ENCODE data around the gene TARBP1. TPM values are rescaled to one million over a fixed set of nuclear protein-coding genes. Genes with fewer than 3 reads are reported as not detected.
A peak's percentile ranks its signal among the peaks of the same experiment; 100 is the strongest.

Gene TARBP1
- total and polyA plus RNA-seq, 2 of the 13 experiments (the other 11 are each of a cell fraction or from before 2014, with no cell fraction given), result 37.7 to 67.0 TPM

DNA sequence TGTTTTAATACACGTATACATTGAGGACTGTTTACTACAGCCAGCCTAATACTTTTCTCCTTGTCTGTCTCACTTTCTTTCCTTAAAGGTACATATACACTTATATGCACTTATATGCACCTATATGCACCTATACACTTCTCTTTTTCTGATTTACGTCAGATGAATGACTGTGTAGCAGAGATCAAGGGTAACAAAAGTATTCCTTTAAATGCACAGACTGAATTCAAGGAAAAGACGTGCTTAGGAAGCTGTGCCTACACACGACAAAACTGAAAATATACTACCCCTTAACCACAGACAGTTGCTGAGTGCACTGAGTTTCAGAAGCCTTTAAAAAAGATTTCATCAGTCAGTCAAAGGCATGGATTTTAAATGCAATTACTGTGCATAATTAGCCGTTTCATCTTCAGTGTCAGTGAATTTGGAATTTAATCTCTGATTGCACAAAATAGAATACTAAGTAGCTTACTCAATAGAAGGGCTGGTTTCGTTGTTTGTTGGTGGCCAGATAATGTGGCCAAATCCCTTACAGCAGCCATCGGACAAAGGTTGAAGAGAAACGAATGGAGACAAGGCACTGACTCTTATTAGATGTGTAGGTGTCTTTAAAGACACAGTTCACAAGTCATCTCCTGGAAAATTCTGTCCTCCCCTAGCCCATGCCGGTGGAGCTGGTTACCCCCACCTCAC is 38.3 kb upstream of the TARBP1 start:
- POLR2A ChIA-PET, result no interaction called here
- CTCF ChIA-PET (ENCODE audit: low intra/inter-chr PET ratio, low total read pairs), result no interaction called here
- BruUV-seq (replicated peaks), result no TSS peak

DNA sequence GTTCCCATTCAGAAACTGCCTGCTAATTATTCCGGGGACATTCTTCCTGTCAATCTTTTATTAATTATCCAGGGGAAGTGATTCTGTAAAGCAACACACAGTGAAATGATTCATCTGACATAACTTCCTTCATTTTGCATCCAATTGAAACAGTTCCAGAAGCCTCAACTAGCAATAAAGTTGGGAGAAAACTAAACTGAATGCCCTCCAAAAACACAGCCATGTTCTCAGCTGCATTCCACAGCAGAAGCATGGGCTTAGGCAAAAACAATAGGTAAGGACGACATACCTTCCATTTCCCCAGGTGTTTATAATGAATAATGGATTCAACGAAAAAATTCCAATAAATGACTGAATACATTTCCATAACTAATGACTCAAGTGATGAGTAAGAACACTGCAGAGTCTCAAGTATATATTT is 36.9 kb upstream of the TARBP1 start:
- H2AFZ ChIP-seq (ENCODE audit: low read length), result no peak overlapping the region
- DNase-seq (ENCODE audit: low spot score), result no peak

More for the DNA sequence above, 38.3 kb upstream of the TARBP1 start:
- peak overlapping the region; percentile 3 for H2AFZ ChIP-seq (ENCODE audit: low read length)
- no peaks in the 10 kb centered on the region for H3K9me3 ChIP-seq (ENCODE audit: low read length)
- WGBS (ENCODE audit: low lambda C conversion rate), result 23% methylated on average over 9 of the region's 9 CpGs
- ATAC-seq (no peak), FAIRE-seq (peak; percentile 15), DNase-seq (ENCODE audit: low spot score) (no peak)
- TF ChIP-seq ZFP36 (IDR thresholded peaks at IDR 0.05; ENCODE audit: borderline replicate concordance, low read depth, low read length, partially characterized antibody) (peak; percentile 5), RNF2 (conservative IDR thresholded peaks at IDR 0.05; ENCODE audit: low read depth) (peak; percentile 71; the same call in 1 of the 2 replicates), ZNF746 (CRISPR knock-in tag; IDR thresholded peaks at IDR 0.05) (no peak)
- H3K27me3 ChIP-seq (ENCODE audit: control insufficient read depth in 1 of 2, insufficient read depth in 2 of 2, low read length in 2 of 2), result no peaks in the 10 kb centered on the region
- H3K9ac ChIP-seq (ENCODE audit: insufficient read depth, low read depth, low read length), result no peak overlapping the region
- in situ Hi-C loops (cut with HindIII; ENCODE audit: extremely low pct_ligation_motif_present, low pct_unique_long_range_greater_than_20kb), result no loop called here
- peaks cover 20% of the 10 kb centered on the region for H3K4me1 ChIP-seq (ENCODE audit: insufficient read depth, low read length)
- intact Hi-C loops (cut with micrococcal nuclease; ENCODE audit: unreplicated experiment), result no loop called here
- no peaks in the 10 kb centered on the region for H3K36me3 ChIP-seq (replicated peaks in 1 of 2; ENCODE audit: control insufficient read depth in 1 of 2, insufficient read depth in 2 of 2, low read length in 2 of 2)
- H3K4me2 ChIP-seq (ENCODE audit: low read depth, low read length), result peak overlapping the region; percentile 10; the same call in 1 of the 2 replicates
- H3K27ac ChIP-seq (ENCODE audit: extremely low read length, insufficient read depth, low read length), result no peak overlapping the region
- no peaks in the 10 kb centered on the region for H3K79me2 ChIP-seq (ENCODE audit: insufficient read depth, low read length)
- no peak overlapping the region for H3K4me3 ChIP-seq (replicated peaks in 1 of 3; ENCODE audit: insufficient read depth in 1 of 3, low read depth in 2 of 3, low read length in 3 of 3)
- no peaks in the 10 kb centered on the region for H4K20me1 ChIP-seq (ENCODE audit: insufficient read depth, low read length)

More for the DNA sequence above, 36.9 kb upstream of the TARBP1 start:
- FAIRE-seq, result no peak
- Histone ChIP-seq H3K4me1 (ENCODE audit: insufficient read depth, low read length) (peaks cover 13% of the 10 kb centered on the region), H3K4me2 (ENCODE audit: low read depth, low read length) (no peak overlapping the region), H3K27me3 (ENCODE audit: control insufficient read depth in 1 of 2, insufficient read depth in 2 of 2, low read length in 2 of 2) (no peaks in the 10 kb centered on the region), H3K36me3 (replicated peaks in 1 of 2; ENCODE audit: control insufficient read depth in 1 of 2, insufficient read depth in 2 of 2, low read length in 2 of 2) (no peaks in the 10 kb centered on the region), H3K79me2 (ENCODE audit: insufficient read depth, low read length) (no peaks in the 10 kb centered on the region), H4K20me1 (ENCODE audit: insufficient read depth, low read length) (no peaks in the 10 kb centered on the region), H3K27ac (ENCODE audit: extremely low read length, insufficient read depth, low read length) (no peak overlapping the region), H3K9ac (ENCODE audit: insufficient read depth, low read depth, low read length) (no peak overlapping the region), H3K9me3 (ENCODE audit: low read length) (no peaks in the 10 kb centered on the region), H3K4me3 (replicated peaks in 1 of 3; ENCODE audit: insufficient read depth in 1 of 3, low read depth in 2 of 3, low read length in 3 of 3) (no peak overlapping the region)
- BruUV-seq (replicated peaks), result no TSS peak
- ChIA-PET CTCF (ENCODE audit: low intra/inter-chr PET ratio, low total read pairs) (no interaction called here), POLR2A (no interaction called here)
- ATAC-seq, result no peak
- in situ Hi-C loops (cut with HindIII; ENCODE audit: extremely low pct_ligation_motif_present, low pct_unique_long_range_greater_than_20kb) (no loop called here), intact Hi-C loops (cut with micrococcal nuclease; ENCODE audit: unreplicated experiment) (no loop called here)
- WGBS (ENCODE audit: low lambda C conversion rate), result 66% methylated on average over 3 of the region's 3 CpGs
- no peak for TF ChIP-seq AGO2 (optimal IDR thresholded peaks at IDR 0.05; ENCODE audit: low read depth, low read length)
- TF ChIP-seq, protein P1, sequence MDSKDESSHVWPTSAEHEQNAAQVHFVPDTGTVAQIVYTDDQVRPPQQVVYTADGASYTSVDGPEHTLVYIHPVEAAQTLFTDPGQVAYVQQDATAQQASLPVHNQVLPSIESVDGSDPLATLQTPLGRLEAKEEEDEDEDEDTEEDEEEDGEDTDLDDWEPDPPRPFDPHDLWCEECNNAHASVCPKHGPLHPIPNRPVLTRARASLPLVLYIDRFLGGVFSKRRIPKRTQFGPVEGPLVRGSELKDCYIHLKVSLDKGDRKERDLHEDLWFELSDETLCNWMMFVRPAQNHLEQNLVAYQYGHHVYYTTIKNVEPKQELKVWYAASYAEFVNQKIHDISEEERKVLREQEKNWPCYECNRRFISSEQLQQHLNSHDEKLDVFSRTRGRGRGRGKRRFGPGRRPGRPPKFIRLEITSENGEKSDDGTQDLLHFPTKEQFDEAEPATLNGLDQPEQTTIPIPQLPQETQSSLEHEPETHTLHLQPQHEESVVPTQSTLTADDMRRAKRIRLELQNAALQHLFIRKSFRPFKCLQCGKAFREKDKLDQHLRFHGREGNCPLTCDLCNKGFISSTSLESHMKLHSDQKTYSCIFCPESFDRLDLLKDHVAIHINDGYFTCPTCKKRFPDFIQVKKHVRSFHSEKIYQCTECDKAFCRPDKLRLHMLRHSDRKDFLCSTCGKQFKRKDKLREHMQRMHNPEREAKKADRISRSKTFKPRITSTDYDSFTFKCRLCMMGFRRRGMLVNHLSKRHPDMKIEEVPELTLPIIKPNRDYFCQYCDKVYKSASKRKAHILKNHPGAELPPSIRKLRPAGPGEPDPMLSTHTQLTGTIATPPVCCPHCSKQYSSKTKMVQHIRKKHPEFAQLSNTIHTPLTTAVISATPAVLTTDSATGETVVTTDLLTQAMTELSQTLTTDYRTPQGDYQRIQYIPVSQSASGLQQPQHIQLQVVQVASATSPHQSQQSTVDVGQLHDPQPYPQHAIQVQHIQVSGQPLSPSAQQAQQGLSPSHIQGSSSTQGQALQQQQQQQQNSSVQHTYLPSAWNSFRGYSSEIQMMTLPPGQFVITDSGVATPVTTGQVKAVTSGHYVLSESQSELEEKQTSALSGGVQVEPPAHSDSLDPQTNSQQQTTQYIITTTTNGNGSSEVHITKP (CRISPR knock-in tag; IDR thresholded peaks at IDR 0.05; ENCODE audit: low read depth), result no peak
- TF ChIP-seq, protein P2, sequence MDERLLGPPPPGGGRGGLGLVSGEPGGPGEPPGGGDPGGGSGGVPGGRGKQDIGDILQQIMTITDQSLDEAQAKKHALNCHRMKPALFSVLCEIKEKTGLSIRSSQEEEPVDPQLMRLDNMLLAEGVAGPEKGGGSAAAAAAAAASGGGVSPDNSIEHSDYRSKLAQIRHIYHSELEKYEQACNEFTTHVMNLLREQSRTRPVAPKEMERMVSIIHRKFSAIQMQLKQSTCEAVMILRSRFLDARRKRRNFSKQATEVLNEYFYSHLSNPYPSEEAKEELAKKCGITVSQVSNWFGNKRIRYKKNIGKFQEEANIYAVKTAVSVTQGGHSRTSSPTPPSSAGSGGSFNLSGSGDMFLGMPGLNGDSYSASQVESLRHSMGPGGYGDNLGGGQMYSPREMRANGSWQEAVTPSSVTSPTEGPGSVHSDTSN (CRISPR knock-in tag; IDR thresholded peaks at IDR 0.05), result no peak
- TF ChIP-seq ZBTB38 (CRISPR knock-in tag; IDR thresholded peaks at IDR 0.05), result no peak
- TF ChIP-seq MYNN (CRISPR knock-in tag; IDR thresholded peaks at IDR 0.05; ENCODE audit: low read depth), result no peak
- no peak for TF ChIP-seq SALL1 (CRISPR knock-in tag; IDR thresholded peaks at IDR 0.05)
- TF ChIP-seq ZNF333 (CRISPR knock-in tag; IDR thresholded peaks at IDR 0.05; ENCODE audit: borderline replicate concordance), result no peak
